Osteocyte (in vitro differentiated cells): Measurements from ENCODE around the gene MEP1A. TPM values are rescaled to one million over a fixed set of nuclear protein-coding genes. Genes with fewer than 3 reads are reported as not detected.
"Not testable (repeated sequence)": the region's sequence is repeated elsewhere in the genome, so short reads cannot be mapped to it uniquely, and the experiment has no call there.

Source experiments
- DNase-seq: peaks from one replicate; pipeline ENCODE4 v3.0.0; 2021; ENCODE audit warnings: mixed read lengths; ENCODE audit not compliant: unreplicated experiment; ENCODE audit errors: extremely low spot score
- H3K27ac Mint-ChIP-seq: one replicate; pipeline ENCODE4 v1.8.0; 2021; ENCODE audit warnings: mild to moderate bottlenecking, mixed read lengths; ENCODE audit not compliant: unreplicated experiment
- H3K27me3 Mint-ChIP-seq: one replicate; pipeline ENCODE4 v1.8.0; 2021; ENCODE audit warnings: mixed read lengths; ENCODE audit not compliant: unreplicated experiment
- H3K36me3 Mint-ChIP-seq: one replicate; pipeline ENCODE4 v1.8.0; 2021; ENCODE audit warnings: mixed read lengths; ENCODE audit not compliant: unreplicated experiment
- H3K4me1 Mint-ChIP-seq: one replicate; pipeline ENCODE4 v1.8.0; 2021; ENCODE audit warnings: mixed read lengths; ENCODE audit not compliant: unreplicated experiment
- H3K4me3 Mint-ChIP-seq: one replicate; pipeline ENCODE4 v1.8.0; 2021; ENCODE audit warnings: mild to moderate bottlenecking, moderate library complexity, mixed read lengths; ENCODE audit not compliant: unreplicated experiment
- H3K9me3 Mint-ChIP-seq: one replicate; pipeline ENCODE4 v1.8.0; 2021; ENCODE audit warnings: mixed read lengths; ENCODE audit not compliant: unreplicated experiment
- total RNA-seq: library from RNA; stranded (reverse); gene quantifications from 2 replicates; pipeline ENCODE4 v1.2.1, GENCODE V29; 2021
- TF ChIP-seq, protein P1 (sequence below): fragments of 200-600 bp; sonication (generic); IDR thresholded peaks from 2 replicates; pipeline ENCODE4 v1.5.0; 2021; ENCODE audit warnings: antibody characterized with exemption, mild to moderate bottlenecking, moderate library complexity

Gene MEP1A
- total RNA-seq, 1 donor from 2014 or later: not detected

DNA sequence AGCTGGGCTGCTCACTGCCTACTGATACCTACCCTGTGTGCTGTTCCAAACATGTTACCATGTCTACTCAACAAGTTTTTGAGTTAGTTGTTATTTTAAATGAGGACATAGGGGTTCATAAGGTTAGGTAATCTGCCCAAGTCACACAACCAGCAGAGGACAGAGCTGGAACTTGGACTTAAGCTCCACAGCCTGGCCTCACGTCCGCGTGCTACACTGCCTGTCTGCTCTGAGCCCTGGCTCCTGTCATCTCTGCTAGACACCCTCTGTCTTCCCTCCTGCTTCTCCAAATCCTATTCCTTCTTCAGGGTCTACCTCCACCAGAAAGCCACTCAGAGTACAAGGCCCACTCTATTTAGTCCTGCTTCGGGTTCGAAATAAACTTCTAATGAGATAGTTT, 28.2 kb upstream of the MEP1A start:
- no peak overlapping the region for H3K4me3 Mint-ChIP-seq
- no peaks in the 10 kb centered on the region for H3K4me1 Mint-ChIP-seq
- peaks cover 9% of the 10 kb centered on the region for H3K27me3 Mint-ChIP-seq
- no peak for DNase-seq
- no peak overlapping the region for H3K27ac Mint-ChIP-seq
- TF ChIP-seq, protein P1, sequence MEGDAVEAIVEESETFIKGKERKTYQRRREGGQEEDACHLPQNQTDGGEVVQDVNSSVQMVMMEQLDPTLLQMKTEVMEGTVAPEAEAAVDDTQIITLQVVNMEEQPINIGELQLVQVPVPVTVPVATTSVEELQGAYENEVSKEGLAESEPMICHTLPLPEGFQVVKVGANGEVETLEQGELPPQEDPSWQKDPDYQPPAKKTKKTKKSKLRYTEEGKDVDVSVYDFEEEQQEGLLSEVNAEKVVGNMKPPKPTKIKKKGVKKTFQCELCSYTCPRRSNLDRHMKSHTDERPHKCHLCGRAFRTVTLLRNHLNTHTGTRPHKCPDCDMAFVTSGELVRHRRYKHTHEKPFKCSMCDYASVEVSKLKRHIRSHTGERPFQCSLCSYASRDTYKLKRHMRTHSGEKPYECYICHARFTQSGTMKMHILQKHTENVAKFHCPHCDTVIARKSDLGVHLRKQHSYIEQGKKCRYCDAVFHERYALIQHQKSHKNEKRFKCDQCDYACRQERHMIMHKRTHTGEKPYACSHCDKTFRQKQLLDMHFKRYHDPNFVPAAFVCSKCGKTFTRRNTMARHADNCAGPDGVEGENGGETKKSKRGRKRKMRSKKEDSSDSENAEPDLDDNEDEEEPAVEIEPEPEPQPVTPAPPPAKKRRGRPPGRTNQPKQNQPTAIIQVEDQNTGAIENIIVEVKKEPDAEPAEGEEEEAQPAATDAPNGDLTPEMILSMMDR: no peak
- peaks cover 7% of the 10 kb centered on the region for H3K9me3 Mint-ChIP-seq
- H3K36me3 Mint-ChIP-seq: no peaks in the 10 kb centered on the region

DNA sequence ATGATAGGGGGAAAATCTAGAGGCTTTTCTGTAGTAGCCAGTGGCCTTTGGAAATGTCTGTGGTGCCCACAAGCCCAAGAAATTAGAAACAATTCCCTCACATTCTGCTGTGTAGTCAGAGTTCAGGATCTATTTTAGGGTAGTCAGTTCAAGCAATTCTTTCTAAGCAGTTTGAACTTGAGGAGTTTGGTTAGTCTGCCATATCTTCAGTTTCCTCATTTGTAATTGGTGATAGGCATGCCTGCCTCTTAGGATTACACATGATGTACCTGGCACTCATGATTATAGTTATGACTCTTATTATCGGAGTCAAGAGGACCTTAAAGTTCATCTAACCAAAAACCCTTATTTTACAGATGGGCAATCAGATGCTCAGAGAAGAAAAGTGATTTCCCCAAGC, 21.2 kb upstream of the MEP1A start:
- H3K9me3 Mint-ChIP-seq: peaks cover 6% of the 10 kb centered on the region
- H3K4me1 Mint-ChIP-seq: no peaks in the 10 kb centered on the region
- H3K36me3 Mint-ChIP-seq: no peaks in the 10 kb centered on the region
- H3K27ac Mint-ChIP-seq: no peak overlapping the region
- no peak for DNase-seq
- H3K27me3 Mint-ChIP-seq: peaks cover 2% of the 10 kb centered on the region
- TF ChIP-seq, protein P1: no peak
- no peak overlapping the region for H3K4me3 Mint-ChIP-seq

- Mint-ChIP-seq H3K9me3 (no peaks in the 10 kb centered on the region), H3K4me1 (no peaks in the 10 kb centered on the region), H3K4me3 (no peak overlapping the region), H3K27me3 (peaks cover 2% of the 10 kb centered on the region), H3K27ac (no peak overlapping the region), H3K36me3 (no peaks in the 10 kb centered on the region)
- TF ChIP-seq, protein P1: no peak
- no peak for DNase-seq
Measured at GRCh38 chr6:46772762-46773161, 20.4 kb upstream of the MEP1A start.

DNA sequence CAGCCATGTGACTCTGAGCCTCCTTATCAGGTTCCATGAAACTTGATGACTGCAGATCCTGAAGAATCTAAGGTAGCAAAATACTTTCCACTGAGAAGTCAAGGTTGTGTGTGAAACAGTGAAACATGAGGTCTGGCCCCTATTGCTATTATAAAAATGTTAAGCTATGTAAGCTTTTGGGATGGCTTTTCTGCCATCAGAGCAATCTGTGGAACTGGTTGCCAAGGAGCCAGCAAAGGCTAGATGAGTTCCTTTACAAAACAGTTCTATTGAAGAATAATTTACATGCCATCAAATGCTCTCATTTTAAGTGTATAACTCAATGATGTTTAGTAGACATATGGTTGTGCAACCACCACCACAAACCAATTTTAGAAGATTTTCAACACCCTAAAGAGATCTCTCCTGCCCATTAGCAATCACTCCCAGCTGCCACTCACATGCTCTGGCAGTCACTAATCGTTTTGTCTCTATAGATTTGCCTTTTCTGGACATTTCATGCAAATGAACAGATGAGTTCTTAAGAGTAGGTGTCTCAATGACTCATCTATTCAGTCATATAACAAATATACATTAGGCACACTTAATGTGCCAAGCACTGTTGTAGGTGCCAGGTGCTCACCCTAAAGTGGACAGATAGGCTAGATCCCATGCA, 19.9 kb upstream of the MEP1A start:
- H3K36me3 Mint-ChIP-seq: no peaks in the 10 kb centered on the region
- no peak for DNase-seq
- no peaks in the 10 kb centered on the region for H3K4me1 Mint-ChIP-seq
- H3K4me3 Mint-ChIP-seq: no peak overlapping the region
- no peak overlapping the region for H3K27ac Mint-ChIP-seq
- TF ChIP-seq, protein P1: no peak
- no peaks in the 10 kb centered on the region for H3K9me3 Mint-ChIP-seq
- H3K27me3 Mint-ChIP-seq: peaks cover 2% of the 10 kb centered on the region

DNA sequence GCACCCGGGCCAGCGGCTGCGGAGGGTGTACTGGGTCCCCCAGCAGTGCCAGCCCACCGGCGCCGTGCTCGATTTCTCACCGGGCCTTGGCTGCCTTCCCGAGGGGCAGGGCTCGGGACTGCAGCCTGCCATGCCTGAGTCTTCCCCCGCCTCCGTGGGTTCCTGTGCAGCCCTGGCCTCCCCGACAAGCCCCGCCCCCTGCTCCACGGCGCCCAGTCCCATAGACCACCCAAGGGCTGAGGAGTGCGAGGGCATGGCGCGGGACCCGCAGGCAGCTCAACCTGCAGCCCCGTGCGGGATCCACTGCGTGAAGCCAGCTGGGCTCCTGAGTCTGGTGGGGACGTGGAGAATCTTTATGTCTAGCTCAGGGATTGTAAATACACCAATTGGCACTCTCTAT, 18.5 kb upstream of the MEP1A start:
- H3K4me3 Mint-ChIP-seq, DNase-seq, H3K36me3 Mint-ChIP-seq, H3K9me3 Mint-ChIP-seq, H3K27me3 Mint-ChIP-seq, H3K27ac Mint-ChIP-seq, H3K4me1 Mint-ChIP-seq: not testable (repeated sequence)
